GOT3 (cell line): Measurements from ENCODE around the gene KRTAP5-6.

Experiments
- DNase-seq: peaks from one replicate; lab custom pipeline; 2025; ENCODE audit warnings: mixed read lengths; lab: John Stamatoyannopoulos, UW

The KRTAP5-6 gene, protein sequence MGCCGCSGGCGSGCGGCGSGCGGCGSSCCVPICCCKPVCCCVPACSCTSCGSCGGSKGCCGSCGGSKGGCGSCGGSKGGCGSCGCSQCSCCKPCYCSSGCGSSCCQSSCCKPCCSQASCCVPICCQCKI

DNA sequence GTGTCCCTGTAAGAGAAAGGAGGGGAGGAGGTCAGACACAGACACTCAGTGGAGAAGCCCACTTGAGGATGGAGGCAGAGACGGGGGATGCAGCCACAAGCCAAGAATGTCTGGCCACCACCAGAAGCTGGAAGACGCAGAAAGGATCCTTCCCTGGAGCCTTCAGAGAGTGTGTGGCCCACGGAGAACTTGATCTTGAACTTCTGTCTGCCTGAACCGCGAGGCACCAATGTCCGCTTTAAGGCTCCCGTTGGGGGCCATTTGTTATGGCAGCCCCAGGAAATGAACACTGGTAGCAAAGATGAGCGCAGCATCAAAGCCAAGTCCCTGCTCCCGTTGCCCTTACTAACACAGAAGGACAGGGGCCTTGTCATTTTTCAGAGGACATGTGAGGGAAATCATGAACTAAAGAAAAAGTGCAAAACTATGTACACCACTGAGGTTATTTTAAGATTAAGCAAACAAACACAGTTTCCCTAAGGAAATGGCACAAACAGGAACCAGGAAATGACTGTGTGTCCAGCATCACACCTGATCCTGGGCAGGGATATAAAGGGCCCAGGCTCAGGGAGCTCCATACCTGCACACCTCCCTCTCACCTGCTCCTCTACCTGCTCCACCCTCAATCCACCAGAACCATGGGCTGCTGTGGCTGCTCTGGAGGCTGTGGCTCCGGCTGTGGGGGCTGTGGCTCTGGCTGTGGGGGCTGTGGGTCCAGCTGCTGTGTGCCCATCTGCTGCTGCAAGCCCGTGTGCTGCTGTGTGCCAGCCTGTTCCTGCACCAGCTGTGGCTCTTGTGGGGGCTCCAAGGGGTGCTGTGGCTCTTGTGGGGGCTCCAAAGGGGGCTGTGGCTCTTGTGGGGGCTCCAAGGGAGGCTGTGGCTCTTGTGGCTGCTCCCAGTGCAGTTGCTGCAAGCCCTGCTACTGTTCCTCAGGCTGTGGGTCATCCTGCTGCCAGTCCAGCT is at the start of gene KRTAP5-6:
Gene KRTAP5-6, plus strand, starts transcription at position 588 of the 963 bp plus-strand sequence. Its CDS starts 51 bp downstream, at position 639.
- no peak for DNase-seq

DNA sequence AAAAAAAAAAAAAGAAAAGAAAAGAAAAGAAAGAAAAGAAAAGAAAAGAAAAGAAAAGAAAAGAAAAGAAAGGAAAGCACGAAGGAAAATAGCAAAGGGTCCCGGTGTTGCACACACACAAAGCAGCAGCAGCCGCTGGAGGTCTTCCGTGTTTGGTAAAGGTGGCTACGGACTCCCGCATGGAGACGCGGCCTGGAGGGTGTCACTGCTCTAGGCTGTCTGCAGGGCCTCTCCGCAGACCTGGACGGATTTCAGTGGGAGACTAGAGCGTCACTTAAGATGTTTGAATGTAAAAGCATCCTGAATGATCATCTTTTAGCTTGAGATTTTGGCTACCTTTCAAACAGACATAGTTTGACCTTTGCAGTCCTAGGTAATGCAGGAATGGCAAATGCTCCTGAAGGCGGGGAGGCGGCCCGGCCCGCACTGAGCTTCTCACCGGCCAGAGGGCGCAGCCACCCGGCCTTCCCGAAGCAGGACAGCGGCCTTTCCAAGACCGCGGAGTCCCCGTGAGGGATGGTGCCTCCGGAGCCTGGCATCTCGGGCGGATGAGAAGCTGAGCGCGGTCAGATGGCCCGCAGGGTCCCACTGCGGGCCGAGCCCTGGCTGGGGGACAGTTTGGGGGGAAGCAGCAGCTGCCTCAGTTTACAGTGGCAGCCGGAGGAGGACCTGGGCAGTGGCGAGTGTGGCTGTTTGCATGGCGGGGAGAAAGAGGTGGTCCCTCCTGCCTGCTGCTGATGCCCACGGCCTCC is 48.9 kb upstream of the KRTAP5-6 start:
- DNase-seq: no peak

DNA sequence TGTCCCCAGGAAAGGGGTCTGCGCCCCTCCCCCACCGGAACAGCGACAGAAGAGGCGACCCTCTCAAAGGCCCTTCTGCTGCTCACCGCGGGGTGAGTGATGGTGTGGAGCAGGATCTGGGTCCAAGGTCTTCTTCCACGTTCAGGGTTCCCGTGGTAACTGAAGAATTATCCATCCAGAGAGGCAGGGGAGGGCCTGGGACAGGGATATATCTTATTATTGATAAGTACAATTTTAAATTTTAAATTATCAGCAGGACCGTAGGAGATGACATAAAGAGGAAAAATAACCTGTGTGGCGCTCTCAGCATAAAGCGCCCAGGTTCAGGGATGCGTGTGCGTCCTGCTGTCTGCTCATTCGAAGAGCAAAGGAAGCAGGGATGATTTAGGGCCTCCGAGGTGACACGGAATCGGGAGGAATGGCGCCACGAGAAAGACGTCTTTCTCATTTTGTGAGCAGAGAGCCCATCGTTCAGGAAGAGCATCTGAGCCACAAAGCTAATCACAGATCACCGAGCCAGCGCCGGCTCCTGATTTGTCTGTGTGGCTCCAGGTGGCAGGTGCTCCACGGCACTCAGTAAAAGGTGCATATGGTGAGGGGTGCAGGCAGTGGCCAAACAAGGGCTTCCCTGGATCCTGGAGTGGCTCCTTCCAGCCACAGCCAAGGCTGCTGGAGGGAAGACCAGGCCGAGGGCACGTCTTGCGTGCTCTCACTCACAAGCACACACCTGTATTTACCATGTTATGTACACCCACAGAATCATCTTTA is 48.2 kb upstream of the KRTAP5-6 start:
- no peak for DNase-seq

DNA sequence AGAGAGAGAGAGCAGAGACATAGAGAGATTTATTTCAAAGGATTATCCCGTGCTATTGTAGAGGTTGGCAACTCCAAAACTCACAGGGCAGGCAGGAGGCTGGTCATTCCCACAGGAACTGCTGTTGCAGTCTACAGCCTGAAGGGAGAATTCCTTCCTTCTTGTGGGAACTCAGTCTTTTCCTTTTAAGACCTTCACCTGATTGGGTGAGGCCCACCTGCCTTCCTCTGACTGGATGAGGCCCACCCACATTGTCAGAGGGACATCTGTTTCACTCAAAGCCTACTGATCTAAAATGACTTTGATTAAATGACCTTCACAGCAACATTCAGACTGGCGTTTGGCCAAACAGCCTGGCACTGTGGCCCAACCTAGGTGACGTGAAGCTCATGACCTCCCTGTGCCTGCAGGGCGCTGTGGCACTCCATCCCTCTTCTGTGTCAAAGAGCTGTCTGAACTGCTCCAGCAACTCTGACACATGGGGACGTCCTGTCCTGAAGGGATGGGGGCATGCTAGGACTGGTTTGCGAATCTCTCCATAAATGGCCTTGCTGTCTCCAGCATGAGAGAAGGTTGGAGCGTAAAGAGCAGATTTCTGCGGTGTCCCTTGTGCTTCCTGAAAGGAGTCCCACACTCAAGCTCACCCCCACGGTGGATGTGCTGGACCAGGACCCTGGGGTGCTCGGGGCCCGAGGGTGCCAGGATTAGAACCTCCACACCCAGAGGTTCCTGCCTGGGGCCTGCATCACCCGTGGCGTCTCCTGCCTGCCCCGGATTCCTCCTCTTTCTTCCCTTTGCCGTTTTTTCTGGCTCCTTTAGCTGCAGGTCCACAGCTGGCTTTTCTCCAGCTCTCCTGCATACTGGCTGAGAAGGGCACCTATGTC is 46.7 kb upstream of the KRTAP5-6 start:
- no peak for DNase-seq

DNA sequence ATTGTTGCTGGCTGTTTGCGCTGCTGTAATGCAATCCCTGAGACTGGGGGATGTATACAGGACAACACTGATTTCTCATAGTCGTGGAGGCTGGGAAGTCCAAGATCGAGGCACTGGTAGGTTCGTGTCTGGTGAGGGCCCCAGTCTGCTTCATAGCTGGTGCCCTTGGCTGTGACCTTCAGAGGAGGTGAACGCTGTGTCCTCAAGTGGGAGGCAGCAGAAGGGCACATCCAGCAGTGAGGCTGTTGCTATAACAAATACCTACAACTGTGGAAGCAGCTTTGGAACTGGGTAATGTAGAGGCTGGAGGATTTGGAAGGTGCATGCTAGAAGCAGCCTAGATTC is 46.1 kb upstream of the KRTAP5-6 start:
- no peak for DNase-seq

DNA sequence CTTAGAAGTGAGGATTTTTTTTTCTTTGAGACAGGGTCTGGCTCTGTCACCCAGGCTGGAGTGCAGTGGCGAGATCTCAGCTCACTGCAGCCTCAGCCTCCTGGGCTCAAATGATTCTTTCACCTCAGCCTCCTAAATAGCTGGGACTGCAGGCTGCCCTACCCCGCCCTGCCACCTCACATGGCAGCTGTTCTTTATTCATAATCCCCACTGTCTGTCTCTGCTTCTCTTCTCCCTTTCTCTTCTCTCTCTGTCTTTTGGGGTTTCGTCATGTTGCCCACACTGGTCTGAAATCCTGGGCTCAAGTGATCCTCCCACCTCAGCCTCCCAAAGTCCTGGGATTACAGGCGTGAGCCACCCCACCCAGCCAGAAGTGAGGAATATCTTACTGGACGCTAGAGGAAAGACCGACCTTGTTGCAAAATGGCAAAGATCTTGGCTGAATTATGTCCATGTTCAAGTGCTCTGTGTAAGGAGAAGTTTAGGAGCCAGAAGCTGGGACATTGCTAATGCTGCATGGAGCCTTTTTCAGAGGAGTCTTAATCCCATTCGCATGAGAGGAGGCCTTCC is 45.5 kb upstream of the KRTAP5-6 start:
- DNase-seq: no peak

DNA sequence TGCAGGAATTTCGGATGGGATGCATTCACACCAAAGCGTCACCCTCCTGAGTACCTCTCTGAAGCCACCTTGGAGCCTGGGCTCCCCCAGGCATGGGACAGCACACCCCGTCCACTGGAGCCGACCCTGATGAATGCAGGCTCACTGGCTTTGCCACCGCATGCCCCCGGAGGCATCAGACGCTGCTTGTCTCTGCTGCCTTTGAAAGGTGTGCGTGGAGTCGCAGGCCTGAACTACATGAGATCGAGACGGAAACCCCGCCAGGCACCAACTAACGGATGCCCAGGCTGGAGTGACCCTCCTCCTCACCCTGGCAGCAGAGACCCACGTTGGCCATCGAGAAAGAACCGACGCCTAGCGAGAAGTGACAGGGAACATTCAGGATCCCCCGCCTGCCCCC is 45.0 kb upstream of the KRTAP5-6 start:
- DNase-seq: no peak

DNA sequence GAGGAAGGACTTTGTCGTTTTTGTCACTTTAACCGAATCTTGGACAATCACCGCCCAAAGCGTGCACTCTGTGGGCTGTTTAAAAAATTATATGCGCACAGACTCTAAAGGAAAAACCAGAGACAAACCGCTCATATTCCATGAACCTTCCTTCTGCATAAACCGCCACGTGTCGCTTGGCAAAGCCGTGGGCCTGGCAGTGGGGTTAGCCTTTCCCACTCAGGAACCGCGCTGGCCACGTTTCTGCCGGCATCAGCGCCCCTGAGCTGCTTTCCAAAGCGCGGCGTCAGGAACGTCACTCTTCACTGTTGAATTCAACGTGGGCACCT is 44.6 kb upstream of the KRTAP5-6 start:
- no peak for DNase-seq

DNA sequence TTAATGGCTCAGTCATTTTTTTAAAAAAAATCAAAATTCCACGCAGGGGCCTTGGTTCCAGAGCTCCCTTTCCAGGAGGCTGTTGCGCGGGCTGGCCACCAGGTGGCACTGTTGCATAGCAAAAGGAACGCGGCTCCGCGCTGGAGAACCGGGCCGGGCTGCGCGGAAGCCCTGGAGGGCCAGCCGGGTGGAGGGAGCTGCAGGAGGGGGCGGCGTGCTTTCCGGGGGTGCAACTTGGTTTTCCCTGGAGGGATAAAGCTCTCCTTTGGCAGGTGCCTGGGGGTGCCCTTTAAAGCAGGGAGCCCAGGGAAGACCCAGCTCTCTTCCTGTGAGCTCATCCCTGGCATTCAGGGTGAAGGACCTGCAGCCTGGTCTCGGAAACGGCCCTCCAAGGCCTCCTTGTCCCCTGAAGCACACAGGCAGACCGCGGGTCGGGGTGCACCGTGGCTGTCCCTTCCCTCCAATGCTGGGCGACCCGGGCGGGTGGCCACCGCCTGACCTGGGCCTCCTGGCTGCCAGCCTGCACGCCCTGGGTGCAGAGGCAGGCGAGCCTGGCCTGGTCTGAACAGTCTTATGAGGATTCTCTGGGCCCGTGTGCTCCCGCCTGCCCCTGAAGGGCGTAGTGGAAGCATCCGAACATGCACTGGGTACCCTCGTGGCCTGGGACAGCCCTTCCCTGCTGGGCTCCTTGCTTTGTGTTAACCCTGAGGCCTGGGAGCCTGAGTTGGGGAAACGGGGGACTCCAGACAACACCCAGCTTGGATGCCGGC is 44.0 kb upstream of the KRTAP5-6 start:
- DNase-seq: peak; percentile 2

DNA sequence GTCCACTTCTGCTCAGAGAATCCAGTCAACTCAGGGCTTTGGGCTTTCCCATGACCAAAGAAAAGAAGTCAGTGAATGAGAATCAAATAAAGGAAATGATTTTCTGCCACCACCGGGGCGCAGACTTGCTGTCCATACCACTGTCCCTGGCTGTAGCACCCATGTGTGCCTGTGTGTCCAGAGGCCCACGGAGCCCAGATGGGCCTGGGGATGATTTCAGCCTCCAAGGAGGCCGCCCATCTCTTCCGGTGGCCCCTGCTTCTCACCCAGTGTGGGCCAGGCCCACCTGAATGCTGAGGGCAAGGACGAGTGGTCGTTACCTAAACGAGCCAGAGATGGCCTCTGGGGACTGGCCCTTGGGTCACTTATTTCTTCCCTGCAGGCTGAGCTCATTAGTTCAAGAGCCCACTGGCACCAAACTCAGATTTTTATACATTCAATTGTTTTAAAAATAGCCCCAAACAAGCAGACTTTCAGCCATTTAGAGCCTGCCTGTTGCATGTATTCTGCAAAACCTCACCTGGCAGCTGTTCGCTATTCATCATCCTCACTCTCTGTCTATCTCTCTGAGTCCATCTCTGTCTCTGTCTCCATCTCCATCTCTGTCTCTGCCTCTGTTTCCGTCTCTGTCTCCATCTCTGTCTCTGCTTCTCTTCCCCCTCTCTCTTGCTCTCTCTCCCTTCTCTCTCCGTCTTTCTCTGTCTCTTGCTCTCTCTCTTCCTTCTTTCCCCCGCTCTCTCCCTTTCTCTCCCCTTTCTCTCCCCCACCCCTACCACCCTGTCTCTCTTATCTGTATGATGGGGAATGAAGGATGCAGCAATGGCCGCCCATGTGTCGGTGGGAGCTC is 43.2 kb upstream of the KRTAP5-6 start:
- DNase-seq: no peak

DNA sequence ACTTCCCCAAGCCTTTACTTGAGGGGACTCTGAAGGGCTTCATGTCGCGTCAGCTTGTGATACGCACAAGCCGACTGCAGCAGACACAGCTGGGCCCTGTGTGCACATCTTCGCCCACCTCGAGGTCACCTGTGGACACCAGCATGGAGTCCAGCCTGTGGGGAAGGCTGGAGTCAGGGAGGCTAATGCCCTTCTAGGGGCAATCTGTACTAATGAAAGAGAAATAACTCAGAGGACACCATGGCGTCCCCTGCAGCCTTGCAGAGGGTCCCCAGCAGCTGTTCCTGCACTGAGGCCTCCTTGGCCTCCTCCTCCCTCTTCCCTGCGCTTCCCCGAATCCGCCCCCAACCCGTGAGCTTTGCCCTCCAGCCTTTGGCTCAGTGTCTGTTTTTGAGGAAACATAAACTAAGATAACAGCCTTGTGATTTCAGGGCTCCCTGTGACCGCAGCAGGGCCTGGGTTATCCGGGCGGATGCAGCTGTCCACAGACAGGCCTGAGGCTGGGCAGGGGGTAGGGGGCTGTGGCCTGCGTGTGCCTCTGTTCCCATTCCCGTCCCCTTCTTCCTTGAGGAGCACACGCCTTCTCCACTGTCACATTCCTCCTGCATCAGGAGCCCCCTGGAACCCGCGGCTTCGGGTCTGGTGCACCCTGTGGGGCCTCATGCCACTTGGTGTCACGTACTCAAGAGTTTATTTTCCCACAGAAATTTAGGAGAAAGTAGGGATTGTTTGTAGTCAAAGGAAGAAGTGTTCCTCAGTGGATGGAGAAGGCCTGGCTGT is 42.4 kb upstream of the KRTAP5-6 start:
- DNase-seq: no peak

DNA sequence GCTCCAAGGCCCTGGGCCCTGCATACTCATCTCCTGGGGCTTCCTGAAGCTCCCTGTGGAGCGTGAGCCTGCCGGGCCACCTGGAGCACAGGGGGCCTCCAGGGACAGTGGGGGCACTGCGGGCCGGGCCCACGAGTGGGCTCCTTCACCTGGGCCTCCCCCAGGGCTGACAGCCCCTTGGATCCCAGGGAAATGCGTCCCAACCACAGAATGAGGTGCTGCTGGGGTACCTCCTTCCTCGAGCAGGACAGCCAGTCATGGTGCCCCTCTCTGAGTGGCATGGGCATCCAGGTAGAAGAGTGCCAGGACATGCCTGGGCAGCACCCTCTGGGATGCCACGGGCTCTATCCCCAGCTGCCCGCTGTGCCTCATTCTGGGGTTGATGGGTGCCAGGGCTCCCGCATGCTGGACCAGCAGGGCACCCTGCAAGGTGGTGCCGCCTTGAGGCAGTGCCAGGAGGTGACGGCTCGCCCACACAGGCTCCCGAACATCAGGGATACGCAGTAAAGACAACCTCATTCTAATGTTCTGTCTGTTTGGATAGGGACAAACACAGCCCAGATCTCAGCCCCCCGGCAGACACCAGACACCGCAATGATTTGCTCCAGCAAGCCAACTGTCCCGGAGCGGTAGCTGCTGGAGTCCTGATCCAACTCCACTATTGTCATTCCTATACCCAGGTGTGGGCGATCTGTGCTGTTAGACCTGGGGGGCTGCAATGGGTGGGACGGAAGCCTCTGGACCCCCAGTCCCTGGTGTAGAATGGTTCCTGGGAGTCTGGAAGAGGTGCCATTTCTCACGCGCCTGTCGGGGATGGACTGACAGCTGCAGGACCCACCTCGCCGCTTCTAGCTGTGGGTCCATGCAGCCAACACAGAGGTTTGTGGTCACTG is 41.6 kb upstream of the KRTAP5-6 start:
- DNase-seq: no peak

DNA sequence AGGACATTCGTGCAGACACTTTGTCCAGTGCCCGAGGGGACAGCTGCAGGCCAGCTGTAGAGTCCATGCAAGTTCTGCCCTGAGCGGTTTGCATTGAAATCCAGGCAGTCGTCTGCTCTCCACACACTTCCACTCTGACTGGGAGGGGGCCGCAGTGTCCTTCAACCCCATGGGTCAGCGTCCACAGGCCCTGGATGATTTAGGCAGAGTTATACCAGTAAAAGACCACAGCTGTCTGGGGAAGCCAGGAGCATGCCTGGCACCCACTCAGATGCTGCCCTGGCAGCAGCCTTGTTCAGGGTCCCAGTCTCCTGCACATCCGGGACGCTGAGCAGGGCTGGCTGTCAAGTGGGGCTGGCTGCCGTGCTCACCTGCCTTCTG is 40.9 kb upstream of the KRTAP5-6 start:
- no peak for DNase-seq

DNA sequence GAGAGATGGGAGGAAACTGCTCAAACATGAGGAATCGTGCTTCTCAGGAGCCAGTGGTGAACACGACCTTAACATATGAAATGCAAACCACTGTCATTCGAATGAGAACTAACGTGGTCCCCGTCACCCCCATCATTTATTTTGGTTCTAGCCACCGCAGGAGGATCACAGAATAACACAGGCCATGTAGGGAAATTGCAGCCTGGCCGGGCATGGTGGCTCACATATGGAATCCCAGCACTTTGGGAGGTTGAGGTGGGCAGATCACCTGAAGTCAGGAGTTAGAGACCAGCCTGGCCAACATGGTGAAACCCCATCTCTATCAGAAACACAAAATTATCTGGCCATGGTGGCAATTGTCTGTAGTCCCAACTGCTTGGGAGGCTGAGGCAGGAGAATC is 40.3 kb upstream of the KRTAP5-6 start:
- DNase-seq: no peak

DNA sequence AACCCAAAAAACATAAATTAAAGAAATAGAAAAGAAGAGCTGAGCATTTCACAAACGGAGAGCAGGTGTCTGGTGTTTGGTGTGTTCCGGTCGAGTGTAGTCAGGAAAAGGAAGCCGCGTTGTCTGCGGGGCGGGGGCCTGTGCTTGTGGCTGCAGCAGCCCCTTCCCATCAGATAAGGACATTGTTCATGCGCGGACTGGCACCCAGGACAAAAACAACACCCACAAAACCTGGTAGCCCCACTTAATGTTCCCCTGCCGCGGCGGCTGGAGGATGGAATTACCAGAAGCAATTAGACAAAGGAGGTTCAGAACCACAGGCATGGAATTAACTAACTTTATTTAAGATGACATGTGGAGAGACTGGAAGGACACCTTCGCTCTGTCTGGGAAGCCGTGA is 37.5 kb upstream of the KRTAP5-6 start:
- no peak for DNase-seq

DNA sequence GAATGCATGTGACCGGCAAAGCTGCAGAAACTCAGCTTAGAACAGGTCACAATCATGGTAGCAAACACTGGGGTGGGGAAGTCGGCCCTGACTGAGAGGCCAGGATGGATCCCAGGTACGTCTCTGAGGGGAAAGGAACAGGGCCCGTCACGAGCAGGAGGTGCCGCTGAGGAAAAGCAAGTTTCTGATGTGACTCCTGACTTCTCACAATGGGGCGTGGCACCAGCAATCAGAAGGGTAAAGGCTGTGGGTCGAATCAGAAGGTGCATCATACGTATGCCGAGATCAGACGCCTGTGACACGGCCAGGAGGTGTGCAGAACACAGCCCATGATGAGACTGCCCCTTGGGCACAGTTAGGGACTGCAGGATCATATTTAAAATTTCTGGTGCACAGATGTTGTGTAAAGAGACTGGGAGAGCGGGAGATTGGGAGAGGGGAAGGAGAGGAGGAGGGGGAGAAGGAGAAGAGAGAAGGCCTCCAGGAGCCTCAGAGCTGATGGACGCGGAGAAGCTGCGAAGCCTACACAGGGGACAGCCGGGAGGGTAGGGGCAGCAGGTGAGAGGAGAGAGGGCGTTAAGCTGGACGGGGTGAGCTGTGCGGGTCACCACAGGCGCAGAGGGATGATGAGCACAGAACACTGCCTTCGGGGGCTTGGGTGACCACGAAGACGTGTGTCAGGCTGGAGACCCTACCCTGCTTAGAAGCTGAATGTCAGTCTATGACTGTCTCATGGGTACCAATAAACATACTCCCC is 36.7 kb upstream of the KRTAP5-6 start:
- no peak for DNase-seq
